ENCODE data around the gene GARNL3.

Gene GARNL3

GRCh38 chr9:127280880-127281660 is 16.5 kb downstream of the GARNL3 start:
- no peak for DNase-seq

DNA sequence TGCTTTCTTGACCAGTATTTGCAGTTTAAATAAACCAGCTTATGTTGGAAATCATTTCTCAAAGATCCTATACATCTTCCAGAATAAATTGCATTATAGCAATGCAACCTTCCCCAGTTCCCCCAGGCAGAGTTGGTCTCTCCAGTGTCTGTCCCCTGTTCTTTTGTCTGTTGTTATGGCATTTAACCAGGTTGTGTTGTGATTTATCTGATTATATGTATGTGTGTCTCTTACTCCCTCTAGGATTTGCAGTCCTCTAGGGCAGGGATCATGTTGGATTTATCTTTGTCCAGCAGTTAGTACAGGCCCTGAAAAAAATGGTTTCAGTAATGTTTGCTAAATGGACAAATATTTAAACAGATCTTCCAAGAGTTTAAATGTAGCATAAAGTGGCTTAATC is 17.3 kb downstream of the GARNL3 start:
- DNase-seq: no peak

DNA sequence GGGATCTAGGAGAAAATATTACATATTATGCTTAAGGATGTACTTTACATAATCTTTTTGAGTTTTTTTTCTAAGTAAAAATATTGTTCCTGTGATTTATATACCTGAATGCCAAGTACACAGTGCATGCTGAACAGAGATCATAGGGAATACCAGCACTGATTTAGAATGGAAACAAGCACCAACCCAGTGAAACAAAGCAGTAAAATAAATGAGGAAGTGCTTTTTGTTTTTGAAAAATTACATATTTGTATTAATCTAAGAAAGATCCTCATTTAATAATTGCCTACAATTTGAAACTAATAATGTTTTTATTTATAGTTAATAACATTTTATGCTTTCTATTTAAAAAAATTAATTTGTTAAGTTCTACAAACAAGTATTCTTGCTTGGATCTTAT is 18.0 kb downstream of the GARNL3 start:
- no peak for DNase-seq

GRCh38 chr9:127283135-127283534 is 18.6 kb downstream of the GARNL3 start:
- DNase-seq: no peak

- no peak for DNase-seq
Measured at GRCh38 chr9:127283917-127284497, 19.4 kb downstream of the GARNL3 start.

- DNase-seq: no peak
Measured at GRCh38 chr9:127285965-127286364, 21.4 kb downstream of the GARNL3 start.

DNA sequence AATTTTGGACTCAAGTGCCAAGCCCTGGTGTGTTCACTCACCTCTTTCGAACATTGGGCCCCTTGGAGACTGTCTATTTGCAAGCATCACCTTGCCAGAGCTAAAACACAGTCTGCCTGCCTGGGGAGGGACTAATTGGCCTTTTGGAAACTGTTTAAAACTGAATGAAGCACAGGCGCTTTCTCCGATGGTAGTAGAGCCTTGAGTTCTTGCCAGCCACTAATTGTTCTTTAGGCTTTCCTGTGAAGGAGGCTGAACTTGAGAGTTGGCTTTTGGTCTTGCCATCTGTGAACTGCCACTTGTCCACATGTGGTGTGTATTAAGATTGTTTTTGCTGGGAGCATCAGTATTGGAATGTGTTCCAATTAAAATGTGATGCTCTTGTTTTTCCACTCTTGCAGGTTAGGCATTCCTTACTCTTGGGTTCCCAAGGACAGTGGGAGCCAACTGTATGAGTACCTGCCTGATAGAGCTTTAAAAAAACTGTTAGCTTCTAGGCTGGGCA is 26.0 kb downstream of the GARNL3 start:
- no peak for DNase-seq

DNA sequence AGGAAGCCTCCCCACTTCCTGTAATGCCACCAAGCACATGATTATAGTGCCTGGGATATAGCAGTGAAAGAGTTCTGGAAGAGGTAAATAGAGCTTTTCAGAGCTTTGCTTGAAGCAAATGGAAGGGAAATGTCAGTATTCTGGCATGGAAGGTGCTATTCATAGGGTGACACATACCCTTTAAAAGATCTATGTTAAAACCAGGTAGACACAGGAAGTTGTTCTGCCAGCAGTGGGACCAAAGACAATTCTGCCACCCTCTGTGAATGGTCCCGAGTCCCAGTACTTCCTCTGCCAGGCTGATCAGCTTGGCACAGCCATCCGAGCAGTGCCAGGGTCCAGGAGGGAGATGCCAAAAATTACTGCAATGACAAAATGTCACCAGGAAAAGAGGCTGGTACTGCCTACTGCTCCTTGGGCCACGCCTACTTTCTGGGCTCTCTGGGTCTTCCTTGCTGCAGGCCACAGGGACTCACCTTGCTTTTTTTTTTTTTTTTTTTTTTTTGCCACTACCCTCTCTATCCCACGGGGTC is 26.7 kb downstream of the GARNL3 start:
- DNase-seq: no peak

- no peak for DNase-seq
Measured at GRCh38 chr9:127292415-127292814, 27.8 kb downstream of the GARNL3 start.

GRCh38 chr9:127293328-127293727 is 28.8 kb downstream of the GARNL3 start:
- no peak for DNase-seq

- no peak for DNase-seq
Measured at GRCh38 chr9:127293767-127294166, 29.2 kb downstream of the GARNL3 start.

- DNase-seq: no peak
Measured at GRCh38 chr9:127295005-127295404, 30.4 kb downstream of the GARNL3 start.

GRCh38 chr9:127300886-127301447 is 36.4 kb downstream of the GARNL3 start:
- no peak for DNase-seq

DNA sequence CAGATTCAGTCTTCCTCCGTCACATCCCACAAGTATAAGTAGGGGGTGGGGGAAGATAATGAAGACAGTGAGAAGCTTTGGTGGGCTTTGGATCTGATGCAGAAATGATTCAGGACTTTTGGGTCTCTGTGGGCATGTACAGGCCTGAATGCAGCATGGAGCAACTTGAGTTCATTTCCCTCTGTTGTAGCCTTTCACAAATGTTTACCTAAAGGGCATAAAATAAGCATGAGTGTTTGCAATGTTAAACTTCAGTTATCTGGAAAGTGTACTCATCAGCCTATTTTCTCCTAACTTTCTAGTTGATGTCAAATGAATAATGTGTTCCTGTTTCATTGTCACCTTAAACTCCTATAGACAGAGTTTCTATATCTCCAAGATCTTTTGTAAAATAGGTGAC is 39.3 kb downstream of the GARNL3 start:
- DNase-seq: no peak

GRCh38 chr9:127305206-127305837 is 40.7 kb downstream of the GARNL3 start:
- no peak for DNase-seq

DNA sequence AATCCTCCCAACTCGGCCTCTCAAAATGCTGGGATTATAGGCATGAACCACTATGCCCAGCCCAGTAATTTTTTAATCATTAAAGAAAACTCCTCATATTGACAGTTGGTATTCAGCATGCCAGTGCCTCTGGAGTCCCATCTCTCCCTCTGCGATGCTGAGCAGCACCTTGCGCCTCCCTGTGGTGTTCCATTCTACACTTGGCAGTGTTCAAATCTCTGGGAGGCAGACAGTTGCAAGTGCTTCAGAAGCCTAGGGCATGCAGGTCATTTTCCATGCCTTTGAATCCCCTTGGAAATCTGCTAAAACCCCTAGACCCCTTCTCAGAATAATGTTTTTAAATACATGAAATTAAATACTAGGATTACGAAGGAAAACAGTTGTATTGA is 41.3 kb downstream of the GARNL3 start:
- no peak for DNase-seq

GRCh38 chr9:127307802-127308201 is 43.2 kb downstream of the GARNL3 start:
- no peak for DNase-seq

- DNase-seq: no peak
Measured at GRCh38 chr9:127308652-127309434, 44.3 kb downstream of the GARNL3 start.

- no peak for DNase-seq
Measured at GRCh38 chr9:127309715-127310114, 45.1 kb downstream of the GARNL3 start.

DNA sequence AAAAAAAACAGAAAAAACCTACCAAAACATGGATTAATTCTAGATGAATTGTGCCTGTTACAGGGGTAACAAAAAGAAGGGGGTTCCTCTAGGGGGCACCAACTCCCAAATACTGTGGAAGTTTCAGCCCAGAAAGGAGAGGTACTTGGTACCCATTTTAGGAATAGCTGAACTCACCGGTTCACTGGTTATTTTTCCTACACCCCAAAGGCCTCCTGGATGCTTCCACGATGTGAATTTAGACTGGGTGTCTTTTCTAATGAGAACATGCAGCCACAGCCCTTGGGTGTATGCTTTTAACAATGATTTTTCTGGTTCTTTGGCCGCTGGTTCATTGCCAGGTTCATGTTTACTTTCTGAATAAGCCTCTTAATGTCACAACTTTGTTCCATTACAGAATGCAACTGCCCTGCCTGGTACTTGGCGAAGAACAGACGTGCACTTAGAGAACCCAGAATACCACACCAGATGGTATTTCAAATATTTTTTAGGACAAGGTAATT is 46.7 kb downstream of the GARNL3 start:
- no peak for DNase-seq

GRCh38 chr9:127313042-127313560 is 48.5 kb downstream of the GARNL3 start:
- DNase-seq: no peak

DNA sequence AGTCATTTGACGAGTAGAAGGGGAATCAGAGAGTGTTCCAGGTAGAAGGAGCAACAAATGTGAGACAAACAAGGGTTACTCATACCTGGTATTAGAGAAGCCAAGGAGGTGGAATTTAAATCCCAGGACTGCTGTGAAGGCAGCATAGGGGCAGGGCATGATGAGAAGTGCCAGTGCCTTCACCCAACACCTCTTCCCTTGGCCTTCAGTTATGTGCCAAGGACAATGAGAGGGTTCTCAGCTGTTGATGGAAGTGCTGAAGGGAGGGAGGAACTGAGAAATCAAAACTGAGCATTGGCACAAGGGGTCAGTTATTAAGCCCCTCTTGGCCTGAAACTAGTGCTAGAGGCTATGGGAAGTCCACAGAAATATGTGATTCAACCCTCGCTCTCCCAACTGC is 50.3 kb downstream of the GARNL3 start:
- DNase-seq: no peak

Measured in SHP77 (cell line).